Astrocyte (in vitro differentiated cells and primary cell): Measurements from ENCODE around the gene DDIT4.

ENCODE experiments used
- CTCF ChIP-seq: IDR thresholded peaks from 2 replicates; pipeline ENCODE4 v1.5.1; 2011; ENCODE audit warnings: low read depth, mild to moderate bottlenecking, inconsistent platforms, low read length, moderate library complexity; ENCODE audit not compliant: insufficient read depth
- EZH2 ChIP-seq: IDR thresholded peaks from 2 replicates; pipeline ENCODE4 v1.6.1; 2012; ENCODE audit warnings: mild to moderate bottlenecking, low read length, inconsistent platforms; ENCODE audit not compliant: insufficient read depth

DNA sequence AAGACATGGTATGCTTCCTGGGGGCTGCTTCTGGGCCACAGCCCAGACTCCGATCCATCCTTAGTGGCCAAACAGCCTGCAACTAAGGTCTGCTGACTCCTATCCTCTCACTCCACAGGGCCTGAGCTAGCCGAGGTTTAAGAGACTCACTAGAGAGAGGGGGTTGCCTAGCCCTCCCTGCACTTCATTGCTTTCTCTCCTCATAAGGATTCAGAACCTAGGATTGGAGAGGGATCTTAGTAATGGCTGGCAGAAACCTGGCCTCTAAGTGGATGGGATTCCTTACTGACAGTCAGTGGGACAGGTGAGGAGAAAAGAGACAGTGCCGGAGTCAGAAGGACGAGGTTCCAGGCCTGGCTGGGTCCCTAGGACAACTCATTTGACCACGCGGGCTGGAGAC is 8.2 kb upstream of the DDIT4 start:
- TF ChIP-seq CTCF, result no peak
- TF ChIP-seq EZH2, result no peak
